Lower lobe of right lung (tissue), 2 donors: ENCODE measurements around the gene CSPG5. TPM values are rescaled to one million over a fixed set of nuclear protein-coding genes. Genes with fewer than 3 reads are reported as not detected.

Source experiments
- ATAC-seq, 2 donors: fragments of 200-7000 bp; cut with Tn5 transposase; one replicate each; pipeline ENCODE4 v1.9.1; 2020 to 2022; ENCODE audit warnings: mild to moderate bottlenecking in 2 of 2, moderate library complexity in 2 of 2
- DNase-seq: peaks from one replicate; pipeline ENCODE4 v3.0.0-alpha.2; 2020
- H3K27ac ChIP-seq: fragments of 200-600 bp; one replicate; pipeline ENCODE4 v1.8.0; 2022
- H3K27me3 ChIP-seq: fragments of 200-600 bp; one replicate; pipeline ENCODE4 v1.8.0; 2022; ENCODE audit warnings: low read depth
- H3K36me3 ChIP-seq: fragments of 200-600 bp; one replicate; pipeline ENCODE4 v1.8.0; 2022; ENCODE audit warnings: mild to moderate bottlenecking
- H3K4me1 ChIP-seq: fragments of 200-600 bp; one replicate; pipeline ENCODE4 v1.8.0; 2022
- H3K4me3 ChIP-seq: fragments of 200-600 bp; one replicate; pipeline ENCODE4 v1.8.0; 2022; ENCODE audit warnings: mild to moderate bottlenecking
- H3K9me3 ChIP-seq: fragments of 200-600 bp; one replicate; pipeline ENCODE4 v1.8.0; 2022
- intact Hi-C: fragments of 100-400 bp; cut with DNase I; formaldehyde crosslinking; loops from one replicate; pipeline ENCODE4 v1.11.0; 2022
- total RNA-seq: library from RNA; stranded (reverse); fragmentation: NEBNext Ultra II Directional; extraction: Animal tissue kit (Norgen Biotek cat#: 25700); gene quantifications from one replicate; pipeline ENCODE4 v1.2.1, GENCODE V29; 2021
- TF ChIP-seq, protein P1 (sequence below): fragments of 200-600 bp; IDR thresholded peaks from one replicate; pipeline ENCODE4 v1.8.0; 2022; ENCODE audit warnings: antibody characterized with exemption, mild to moderate bottlenecking
- donor health status: DM: no; HTN: yes; CAD: no; lungs with severe emphysema.

CSPG5 gene
- total RNA-seq, 1 donor from 2014 or later: 2.3 TPM

DNA sequence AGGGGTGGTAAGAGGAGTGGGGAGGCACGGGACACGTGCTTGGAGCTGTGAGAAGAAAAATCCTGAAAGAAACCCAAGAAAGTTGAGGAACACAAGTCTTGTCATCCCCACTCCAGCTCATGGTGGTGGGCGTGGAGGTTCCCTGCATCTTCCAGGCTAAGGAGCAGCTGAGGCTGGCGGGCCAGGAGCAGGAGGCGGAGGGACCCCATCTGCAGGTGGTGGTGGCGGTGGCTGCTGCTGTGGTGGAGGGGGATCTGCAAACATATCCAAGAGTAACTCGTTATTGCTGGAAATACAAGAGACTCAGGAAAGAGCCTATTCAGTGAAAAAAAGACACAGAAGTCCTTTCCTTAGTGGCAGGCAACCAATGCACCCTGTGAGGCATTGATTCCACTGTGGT lies 9.4 kb upstream of the CSPG5 start:
- TF ChIP-seq, protein P1, sequence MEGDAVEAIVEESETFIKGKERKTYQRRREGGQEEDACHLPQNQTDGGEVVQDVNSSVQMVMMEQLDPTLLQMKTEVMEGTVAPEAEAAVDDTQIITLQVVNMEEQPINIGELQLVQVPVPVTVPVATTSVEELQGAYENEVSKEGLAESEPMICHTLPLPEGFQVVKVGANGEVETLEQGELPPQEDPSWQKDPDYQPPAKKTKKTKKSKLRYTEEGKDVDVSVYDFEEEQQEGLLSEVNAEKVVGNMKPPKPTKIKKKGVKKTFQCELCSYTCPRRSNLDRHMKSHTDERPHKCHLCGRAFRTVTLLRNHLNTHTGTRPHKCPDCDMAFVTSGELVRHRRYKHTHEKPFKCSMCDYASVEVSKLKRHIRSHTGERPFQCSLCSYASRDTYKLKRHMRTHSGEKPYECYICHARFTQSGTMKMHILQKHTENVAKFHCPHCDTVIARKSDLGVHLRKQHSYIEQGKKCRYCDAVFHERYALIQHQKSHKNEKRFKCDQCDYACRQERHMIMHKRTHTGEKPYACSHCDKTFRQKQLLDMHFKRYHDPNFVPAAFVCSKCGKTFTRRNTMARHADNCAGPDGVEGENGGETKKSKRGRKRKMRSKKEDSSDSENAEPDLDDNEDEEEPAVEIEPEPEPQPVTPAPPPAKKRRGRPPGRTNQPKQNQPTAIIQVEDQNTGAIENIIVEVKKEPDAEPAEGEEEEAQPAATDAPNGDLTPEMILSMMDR: no peak
- Histone ChIP-seq H3K27ac (no peak overlapping the region), H3K27me3 (no peaks in the 10 kb centered on the region), H3K4me3 (no peak overlapping the region), H3K9me3 (no peaks in the 10 kb centered on the region), H3K4me1 (no peaks in the 10 kb centered on the region), H3K36me3 (peaks cover 65% of the 10 kb centered on the region)
- intact Hi-C loops: no loop called here
- no peak for ATAC-seq
- DNase-seq: no peak

DNA sequence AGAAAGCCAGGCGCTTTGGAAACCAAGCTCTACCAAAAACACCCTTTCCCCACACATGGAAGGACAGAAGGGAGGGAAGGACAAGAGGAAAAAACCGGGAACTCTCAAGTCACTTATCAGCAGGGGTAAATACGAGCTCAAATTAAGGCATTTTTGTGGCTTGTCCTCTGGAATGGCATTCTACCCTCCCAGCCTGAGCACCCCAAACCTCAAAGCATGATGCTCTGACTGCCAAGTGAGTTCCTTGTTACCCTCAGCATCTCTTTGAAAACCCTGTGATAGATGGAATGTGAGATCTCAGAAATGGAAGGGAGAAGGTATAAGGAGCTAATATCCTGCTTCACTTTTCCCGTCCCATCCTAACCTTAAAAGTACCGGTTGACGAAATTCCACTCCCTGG lies 8.1 kb upstream of the CSPG5 start:
- Histone ChIP-seq H3K27ac (no peak overlapping the region), H3K27me3 (no peaks in the 10 kb centered on the region), H3K4me1 (no peaks in the 10 kb centered on the region), H3K4me3 (no peak overlapping the region), H3K36me3 (peaks cover 59% of the 10 kb centered on the region), H3K9me3 (no peaks in the 10 kb centered on the region)
- DNase-seq: no peak
- intact Hi-C loops: no loop called here
- no peak for ATAC-seq
- TF ChIP-seq, protein P1: no peak

DNA sequence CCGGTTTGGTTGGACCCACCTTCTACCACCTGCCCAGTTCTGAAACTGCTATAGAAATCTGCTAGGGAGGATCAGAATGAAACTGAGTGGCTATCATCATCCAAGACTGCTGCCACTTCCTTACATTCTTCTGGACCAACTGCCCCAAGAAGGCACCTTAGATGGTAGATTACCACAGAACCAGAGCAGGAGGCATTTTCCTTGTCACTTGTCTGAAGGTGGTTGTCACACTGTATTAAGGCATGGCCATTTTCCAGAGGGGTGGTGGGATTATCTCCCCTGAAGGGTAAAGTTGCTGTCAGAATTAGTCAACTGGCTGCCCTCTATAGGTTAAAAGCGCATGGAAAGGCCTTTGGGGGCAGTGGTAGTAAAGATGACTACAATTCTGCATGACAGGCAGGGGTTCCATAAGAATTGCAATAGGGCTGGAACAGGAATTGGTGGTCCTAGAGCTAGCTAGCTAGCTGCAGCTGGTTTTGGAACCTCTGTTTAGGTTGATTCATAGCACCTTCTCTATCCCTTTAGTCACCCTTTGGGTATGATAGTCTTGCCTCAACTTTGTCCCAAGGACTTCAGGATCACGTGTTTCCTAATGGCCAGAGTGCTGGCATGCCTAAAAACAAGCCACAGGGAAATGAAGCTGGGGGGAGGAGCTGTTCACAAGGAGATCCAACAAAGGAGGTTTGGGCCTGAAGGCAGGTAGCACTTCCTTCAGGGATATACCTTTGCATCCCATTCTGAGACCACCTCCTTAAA lies 4.8 kb upstream of the CSPG5 start:
- ATAC-seq (no peak), DNase-seq (no peak)
- Histone ChIP-seq H3K4me3 (no peak overlapping the region), H3K36me3 (peaks cover 34% of the 10 kb centered on the region), H3K4me1 (peaks cover 6% of the 10 kb centered on the region), H3K27me3 (peaks cover 8% of the 10 kb centered on the region), H3K27ac (no peak overlapping the region), H3K9me3 (no peaks in the 10 kb centered on the region)
- intact Hi-C loops: no loop called here
- TF ChIP-seq, protein P1: no peak

DNA sequence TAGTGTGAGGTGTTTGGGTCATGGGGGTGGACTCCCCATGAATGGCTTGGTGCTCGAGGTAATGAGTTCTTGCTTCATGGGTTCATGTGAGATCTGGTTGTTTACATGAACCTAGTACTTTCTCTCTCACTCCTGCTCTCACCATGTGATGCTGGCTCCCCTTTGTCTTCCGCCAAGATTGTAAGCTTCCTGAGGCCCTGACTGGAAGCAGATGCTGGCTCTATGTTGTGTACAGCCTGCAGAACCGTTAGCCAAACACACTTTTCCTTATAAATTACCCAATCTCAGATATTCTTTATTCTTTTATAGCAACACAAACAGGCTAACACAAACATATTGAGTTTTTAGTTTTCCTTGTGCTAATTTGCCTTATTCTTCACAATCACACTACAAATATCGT lies 3.2 kb upstream of the CSPG5 start:
- Histone ChIP-seq H3K4me1 (peaks cover 13% of the 10 kb centered on the region), H3K27ac (no peak overlapping the region), H3K27me3 (peaks cover 19% of the 10 kb centered on the region), H3K9me3 (no peaks in the 10 kb centered on the region), H3K36me3 (peaks cover 18% of the 10 kb centered on the region), H3K4me3 (no peak overlapping the region)
- TF ChIP-seq, protein P1: no peak
- DNase-seq (no peak), ATAC-seq (no peak)
- intact Hi-C loops: no loop called here

DNA sequence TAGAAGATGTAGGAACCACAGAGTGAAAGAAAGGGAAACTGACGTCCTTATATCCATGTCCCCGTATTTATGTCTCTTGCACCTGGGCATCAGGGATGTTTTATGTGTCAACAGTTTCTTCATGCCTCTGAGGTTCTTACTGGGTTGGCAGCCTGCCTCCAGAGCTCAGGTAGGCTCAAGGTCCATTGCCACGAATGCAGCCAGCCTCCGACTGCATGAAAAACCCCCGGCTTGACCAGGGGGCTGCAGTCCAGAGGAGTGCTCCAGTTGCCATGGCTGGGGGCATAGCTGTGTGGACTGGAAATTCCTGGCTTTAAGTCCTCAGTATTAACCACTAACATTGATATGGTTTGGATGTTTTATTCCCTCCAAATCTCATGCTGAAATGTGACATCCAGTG lies 2.8 kb upstream of the CSPG5 start:
- H3K27me3 ChIP-seq: peaks cover 23% of the 10 kb centered on the region
- H3K4me3 ChIP-seq: no peak overlapping the region
- intact Hi-C loops: no loop called here
- ATAC-seq: no peak
- no peak overlapping the region for H3K27ac ChIP-seq
- TF ChIP-seq, protein P1: no peak
- H3K4me1 ChIP-seq: peaks cover 13% of the 10 kb centered on the region
- H3K36me3 ChIP-seq: peaks cover 14% of the 10 kb centered on the region
- H3K9me3 ChIP-seq: no peaks in the 10 kb centered on the region
- no peak for DNase-seq
